ENCODE results near the gene ZFTA. TPM values are rescaled to one million over a fixed set of nuclear protein-coding genes. Genes with fewer than 3 reads are reported as not detected.

The ZFTA gene
- 10.7 and 10.8 TPM in 2 replicates for total RNA-seq

GRCh38 chr11:63768237-63769041 lies at the start of gene ZFTA:
TSS of gene ZFTA (minus strand) at chr11:63768775. CDS start at chr11:63768622, 153 bp downstream.

GRCh38 chr11:63813035-63813562 lies 44.5 kb upstream of the ZFTA start, which contains the start of gene SPINDOC:
TSS of gene SPINDOC (plus strand) at chr11:63813456. CDS start at chr11:63813687, 231 bp downstream.

Other genes with a start within 250 kb of the ZFTA start
- 2.5 and 5.5 TPM in 2 replicates for gene PLAAT4, start 232.0 kb downstream of the ZFTA start, total RNA-seq
- 0.13 TPM in 1 of 2 replicates, not detected in the other for gene PLAAT2, start 205.4 kb downstream of the ZFTA start, total RNA-seq
- 22.8 and 73.0 TPM in 2 replicates for gene PLAAT3, start 154.3 kb downstream of the ZFTA start, total RNA-seq
- 84.9 and 87.6 TPM in 2 replicates for gene ATL3, start 97.4 kb downstream of the ZFTA start, total RNA-seq
- gene RTN3, start 87.3 kb downstream of the ZFTA start, total RNA-seq, result 30.8 and 73.8 TPM in 2 replicates
- gene SPINDOC, start 44.7 kb upstream of the ZFTA start, total RNA-seq, result 14.9 and 17.8 TPM in 2 replicates
- 6.2 and 16.0 TPM in 2 replicates for gene MARK2, start 70.3 kb upstream of the ZFTA start, total RNA-seq
- gene RCOR2, start 148.4 kb upstream of the ZFTA start, total RNA-seq, result 0.16 and 0.19 TPM in 2 replicates
- 6.5 and 20.8 TPM in 2 replicates for gene NAA40, start 170.2 kb upstream of the ZFTA start, total RNA-seq
- gene COX8A, start 205.8 kb upstream of the ZFTA start, total RNA-seq, result 202 and 382 TPM in 2 replicates
- gene OTUB1, start 217.7 kb upstream of the ZFTA start, total RNA-seq, result 46.6 and 50.3 TPM in 2 replicates